K562 (cell line): Measurements from ENCODE around the gene CCNL2. TPM values are rescaled to one million over a fixed set of nuclear protein-coding genes. Genes with fewer than 3 reads are reported as not detected.
A peak's percentile ranks its signal among the peaks of the same experiment; 100 is the strongest.

Experiments used
- ATF1 ChIP-seq, 2 experiments: fragments of 450-650 bp in 1 of 2; IDR thresholded peaks; 2 replicates each; pipeline ENCODE4 v1.6.1; 2016; ENCODE audit warnings: missing compliant biosample characterization in 1 of 2, missing genetic modification characterization in 1 of 2
- BACH1 ChIP-seq: fragments of 200-800 bp; sonication (Bioruptor generic); IDR thresholded peaks from 2 replicates; pipeline ENCODE4 v1.6.1; 2016; ENCODE audit warnings: missing genetic modification characterization, missing compliant biosample characterization
- CHD7 ChIP-seq: fragments of 200-600 bp; sonication (generic); IDR thresholded peaks from one replicate; pipeline ENCODE4 v1.6.1; 2012; ENCODE audit warnings: mild to moderate bottlenecking, low read depth, low read length, inconsistent platforms
- CLOCK ChIP-seq: fragments of 250-450 bp; sonication (Bioruptor Pico); IDR thresholded peaks from 2 replicates; pipeline ENCODE4 v1.4.0; 2020; ENCODE audit warnings: mild to moderate bottlenecking, moderate library complexity, borderline replicate concordance
- GABPB2 ChIP-seq: fragments of 250-450 bp; sonication (Bioruptor Pico); conservative IDR thresholded peaks from 2 replicates; pipeline ENCODE4 v1.5.1; 2021; ENCODE audit warnings: mild to moderate bottlenecking
- NFYB ChIP-seq: IDR thresholded peaks from 2 replicates; pipeline ENCODE4 v1.6.1; 2011; ENCODE audit warnings: mild to moderate bottlenecking, moderate library complexity; ENCODE audit not compliant: insufficient read length; ENCODE audit errors: extremely low read depth
- POLR2B ChIP-seq: fragments of 450-650 bp; IDR thresholded peaks from 2 replicates; pipeline ENCODE4 v1.6.1; 2018; ENCODE audit warnings: low read depth; ENCODE audit not compliant: partially characterized antibody
- SP2 ChIP-seq: IDR thresholded peaks from 2 replicates; pipeline ENCODE4 v1.6.1; 2011; ENCODE audit warnings: mild to moderate bottlenecking, low read depth, low read length, moderate library complexity; ENCODE audit not compliant: poor library complexity, severe bottlenecking; ENCODE audit errors: extremely low read depth
- ZBTB34 ChIP-seq: fragments of 250-450 bp; sonication (Bioruptor Pico); IDR thresholded peaks from 2 replicates; pipeline ENCODE4 v1.8.0; 2021; ENCODE audit warnings: mild to moderate bottlenecking, moderate library complexity
- ZFPM2 ChIP-seq: fragments of 250-450 bp; sonication (Bioruptor Pico); IDR thresholded peaks from 2 replicates; pipeline ENCODE4 v1.5.1; 2022; ENCODE audit warnings: mild to moderate bottlenecking
- ZNF3 ChIP-seq: fragments of 250-450 bp; sonication (Bioruptor Pico); IDR thresholded peaks from 2 replicates; pipeline ENCODE4 v1.5.0; 2021; ENCODE audit warnings: mild to moderate bottlenecking, moderate library complexity
- polyA plus RNA-seq, 8 experiments: library from polyadenylated mRNA; depleted of rRNA in 4 of 8; stranded (reverse) in 5 of 8; unstranded in 3 of 8; fragments of >200 nt; fragmentation: Nextera tagmentation in 2 of 8; fragmentation: Illumina TruSeq in 1 of 8; extraction: Ambion mirVana in 2 of 8; extraction: Trizol in 1 of 8; gene quantifications; 2 replicates each; pipeline versions ENCODE4 v1.2.1 to v1.2.3, GENCODE V29; 2011 to 2014; ENCODE audit warnings: inconsistent platforms in 1 of 8, missing spikeins in 1 of 8
- total RNA-seq, 7 experiments: library from RNA; depleted of rRNA in 6 of 7; stranded (reverse); fragments of >200 nt in 6 of 7; fragmentation: Illumina TruSeq in 2 of 7; extraction: Trizol in 2 of 7; gene quantifications; 2 replicates each; pipeline versions ENCODE4 v1.2.1 to v1.2.3, GENCODE V29; 2011 to 2021; ENCODE audit warnings: low replicate concordance in 1 of 7

Gene CCNL2
- total and polyA plus RNA-seq, 9 of the 15 experiments (the other 6 are each of a cell fraction or from before 2014, with no cell fraction given), result 2.8 to 287 (median 94.5) TPM

- TF ChIP-seq CLOCK (CRISPR knock-in tag) (no peak), ZBTB34 (CRISPR knock-in tag) (peak; percentile 67; the same call in 1 of the 2 replicates), GABPB2 (no peak), ATF1 (CRISPR knock-in tag; IDR thresholded peaks at IDR 0.05) (no peak), ATF1 (tag; IDR thresholded peaks at IDR 0.05) (no peak), ZNF3 (CRISPR knock-in tag) (no peak), BACH1 (tag) (peak; percentile 84; the same call in 1 of the 2 replicates), POLR2B (no peak), NFYB (no peak), ZFPM2 (CRISPR knock-in tag) (no peak), CHD7 (no peak), SP2 (no peak)
Measured at GRCh38 chr1:1422465-1423244, 23.5 kb upstream of the CCNL2 start (continued).
